HEK293T (cell line): Measurements from ENCODE around the gene DDT.
"Not testable (repeated sequence)": the region's sequence is repeated elsewhere in the genome, so short reads cannot be mapped to it uniquely, and the experiment has no call there.

Experiments used
- ARNT ChIP-seq: fragments of 450-650 bp; IDR thresholded peaks from 2 replicates; pipeline ENCODE4 v1.6.1; 2017; ENCODE audit warnings: mild to moderate bottlenecking
- BHLHE40 ChIP-seq: fragments of 450-650 bp; IDR thresholded peaks from 2 replicates; pipeline ENCODE4 v1.6.1; 2016; ENCODE audit warnings: mild to moderate bottlenecking, moderate library complexity, borderline replicate concordance
- CTBP1 ChIP-seq: fragments of 450-650 bp; IDR thresholded peaks from 2 replicates; pipeline ENCODE4 v1.6.1; 2016; ENCODE audit warnings: borderline replicate concordance
- ELF4 ChIP-seq: fragments of 450-650 bp; IDR thresholded peaks from 2 replicates; pipeline ENCODE4 v1.6.1; 2017; ENCODE audit warnings: antibody characterized with exemption
- FOXA1 ChIP-seq: fragments of 450-650 bp; IDR thresholded peaks from 2 replicates; pipeline ENCODE4 v1.6.1; 2016; ENCODE audit warnings: mild to moderate bottlenecking
- FOXK2 ChIP-seq: fragments of 450-650 bp; IDR thresholded peaks from 2 replicates; pipeline ENCODE4 v1.6.1; 2016; ENCODE audit warnings: mild to moderate bottlenecking
- FOXM1 ChIP-seq: fragments of 450-650 bp; IDR thresholded peaks from 2 replicates; pipeline ENCODE4 v1.6.1; 2017; ENCODE audit warnings: mild to moderate bottlenecking, borderline replicate concordance
- HDGF ChIP-seq: fragments of 450-650 bp; IDR thresholded peaks from 2 replicates; pipeline ENCODE4 v1.6.1; 2017; ENCODE audit warnings: antibody characterized with exemption, borderline replicate concordance
- LEF1 ChIP-seq: fragments of 450-650 bp; IDR thresholded peaks from 2 replicates; pipeline ENCODE4 v1.6.1; 2017; ENCODE audit warnings: mild to moderate bottlenecking, borderline replicate concordance
- NFRKB ChIP-seq: fragments of 450-650 bp; IDR thresholded peaks from 2 replicates; pipeline ENCODE4 v1.6.1; 2016; ENCODE audit warnings: mild to moderate bottlenecking, moderate library complexity
- SP1 ChIP-seq: fragments of 450-650 bp; IDR thresholded peaks from 2 replicates; pipeline ENCODE4 v1.6.1; 2017
- SUZ12 ChIP-seq: fragments of 450-650 bp; IDR thresholded peaks from 2 replicates; pipeline ENCODE4 v1.6.1; 2016; ENCODE audit warnings: mild to moderate bottlenecking
- TARDBP ChIP-seq: fragments of 450-650 bp; IDR thresholded peaks from 2 replicates; pipeline ENCODE4 v1.6.1; 2016

DNA sequence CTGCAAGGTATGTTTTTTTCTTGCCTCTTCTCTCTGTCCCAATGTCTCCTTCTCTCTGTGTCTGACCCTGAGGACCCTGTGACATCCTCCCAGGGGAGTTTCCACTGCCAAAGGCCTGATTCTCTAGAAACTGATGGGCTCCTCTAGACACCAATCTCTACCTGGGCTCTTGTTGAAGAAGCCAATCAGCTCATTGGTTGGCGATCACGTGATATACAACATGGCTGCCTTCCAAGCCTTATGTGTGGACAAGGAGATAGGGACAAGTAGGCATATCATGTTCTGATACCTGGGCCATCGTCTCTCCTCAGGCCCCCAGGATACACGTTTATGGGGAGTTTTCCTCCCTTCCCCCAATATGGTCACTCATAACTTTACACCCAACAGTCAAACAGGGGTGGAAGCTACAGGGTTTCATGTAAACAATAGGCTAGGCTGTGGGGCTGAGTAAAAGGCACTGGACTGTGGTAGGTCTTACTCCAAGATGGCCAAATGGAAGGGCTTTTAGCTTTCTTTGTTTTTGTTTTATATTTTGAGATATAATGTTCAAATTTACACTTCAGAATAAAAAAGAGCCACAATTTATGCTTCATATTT lies 19.4 kb upstream of the DDT start:
- not testable (repeated sequence) for TF ChIP-seq SP1, FOXM1, BHLHE40, CTBP1, FOXA1, FOXK2, NFRKB, ELF4, ARNT, TARDBP, HDGF, SUZ12, LEF1
